ENCODE results near the gene CDHR2.

Gene CDHR2

DNA sequence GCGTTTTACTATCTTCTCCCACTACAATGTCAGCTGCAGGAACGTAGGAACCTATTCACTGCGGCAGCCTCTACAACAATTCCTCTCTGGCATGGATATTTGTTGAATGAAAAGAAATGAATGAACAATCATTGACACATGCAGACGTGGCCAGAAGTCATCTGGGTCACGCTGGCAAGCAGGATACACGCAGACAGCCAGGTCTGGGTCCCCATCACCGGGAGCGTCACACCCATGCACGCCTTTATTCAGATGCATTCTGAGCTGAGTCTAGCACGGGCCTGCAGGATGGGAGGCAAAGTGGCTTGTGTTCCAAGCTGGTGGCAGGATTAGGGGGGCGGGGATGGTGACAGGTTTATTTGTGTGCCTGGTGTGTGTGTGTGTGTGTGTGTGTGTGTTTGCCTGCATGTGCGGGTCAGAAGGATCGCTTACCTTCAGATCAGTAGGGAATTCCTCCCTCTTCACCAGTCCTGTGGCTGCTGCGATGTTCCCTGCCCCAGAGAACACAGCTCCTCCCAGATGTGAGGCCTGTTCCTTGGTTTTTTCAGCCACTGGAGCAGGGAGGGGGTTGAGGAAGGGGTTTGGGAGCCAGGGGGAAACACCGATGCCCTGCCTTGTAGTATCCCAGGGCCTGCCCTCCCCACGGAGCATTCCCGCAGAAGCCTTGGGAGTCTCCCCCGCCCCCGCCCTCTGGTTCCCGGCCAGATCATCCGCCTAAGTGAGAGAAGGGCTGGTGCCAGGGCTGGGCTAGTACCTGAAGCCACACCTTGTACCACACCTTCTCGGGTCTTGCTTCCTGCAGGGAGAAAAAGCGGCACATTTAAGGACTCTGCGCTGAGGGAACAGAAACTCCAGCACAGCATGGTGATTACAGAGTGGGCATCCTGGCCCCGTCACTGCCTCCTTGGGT, 77.1 kb downstream of the CDHR2 start:
- H3K4me3 ChIP-seq = no peak overlapping the region
- no peak overlapping the region for H3K27ac ChIP-seq
- H3K9ac ChIP-seq (ENCODE audit: insufficient read length) = no peak overlapping the region
- no peak for DNase-seq (ENCODE audit: low read depth, low spot score)
- H3K9me3 ChIP-seq (ENCODE audit: low read depth, low read length) = no peaks in the 10 kb centered on the region
- TF ChIP-seq FOXP2 (optimal IDR thresholded peaks at IDR 0.05; ENCODE audit: control extremely low read depth, extremely low read length, insufficient read depth) (no peak), EZH2 (IDR thresholded peaks at IDR 0.05) (no peak), POLR2AphosphoS5 (IDR thresholded peaks at IDR 0.05; ENCODE audit: borderline replicate concordance, low read depth, low read length) (no peak)
- no peaks in the 10 kb centered on the region for H3K36me3 ChIP-seq (ENCODE audit: insufficient read depth, low read length)

DNA sequence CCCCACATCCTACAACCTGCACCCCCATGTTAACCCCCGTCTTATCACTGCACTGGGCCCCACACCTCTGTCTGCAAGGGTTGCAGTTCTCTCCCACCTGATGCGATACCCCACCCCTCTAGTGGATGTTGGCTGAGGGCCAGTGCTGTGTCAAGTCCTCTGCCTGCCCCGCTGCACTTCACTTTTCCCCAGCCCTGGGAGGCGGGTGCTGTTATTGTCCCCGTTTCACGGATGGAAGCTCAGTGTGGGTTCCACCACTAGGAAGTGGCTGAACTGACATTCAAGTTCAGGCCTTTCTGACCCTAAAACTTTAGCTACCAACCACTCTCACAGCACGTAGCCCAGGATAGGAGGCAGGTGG, 77.7 kb downstream of the CDHR2 start:
- no peaks in the 10 kb centered on the region for H3K36me3 ChIP-seq (ENCODE audit: insufficient read depth, low read length)
- no peak overlapping the region for H3K4me3 ChIP-seq
- TF ChIP-seq FOXP2 (optimal IDR thresholded peaks at IDR 0.05; ENCODE audit: control extremely low read depth, extremely low read length, insufficient read depth) (no peak), EZH2 (IDR thresholded peaks at IDR 0.05) (no peak), POLR2AphosphoS5 (IDR thresholded peaks at IDR 0.05; ENCODE audit: borderline replicate concordance, low read depth, low read length) (no peak)

DNA sequence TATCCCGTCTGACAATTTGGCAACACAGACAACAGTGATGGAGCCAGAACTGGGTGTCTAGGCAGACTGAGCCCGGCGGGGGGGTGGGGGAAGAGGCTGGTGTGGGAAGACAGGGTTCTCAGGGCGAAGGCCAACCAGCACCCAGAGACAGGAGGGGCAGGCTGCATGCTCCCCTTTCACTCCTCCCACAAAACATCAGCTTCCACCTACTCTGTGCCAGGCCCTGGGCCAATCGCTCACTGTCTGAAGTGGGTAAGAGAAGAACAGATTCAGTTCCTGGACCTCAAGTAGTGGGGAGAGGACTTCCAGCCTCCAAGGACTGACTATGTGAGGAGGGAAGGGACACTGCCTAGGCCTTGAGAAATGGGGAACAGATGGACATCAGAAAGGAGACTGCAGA, 78.4 kb downstream of the CDHR2 start:
- no peak for DNase-seq (ENCODE audit: low read depth, low spot score)
- Histone ChIP-seq H3K4me3 (no peak overlapping the region), H3K9me3 (ENCODE audit: low read depth, low read length) (no peaks in the 10 kb centered on the region), H3K36me3 (ENCODE audit: insufficient read depth, low read length) (no peaks in the 10 kb centered on the region), H3K27ac (no peak overlapping the region), H3K9ac (ENCODE audit: insufficient read length) (no peak overlapping the region)
- TF ChIP-seq EZH2 (IDR thresholded peaks at IDR 0.05) = no peak

More for the DNA sequence above, 77.7 kb downstream of the CDHR2 start:
- Histone ChIP-seq H3K9ac (ENCODE audit: insufficient read length) (no peak overlapping the region), H3K9me3 (ENCODE audit: low read depth, low read length) (no peaks in the 10 kb centered on the region), H3K27ac (no peak overlapping the region)
- no peak for DNase-seq (ENCODE audit: low read depth, low spot score)

DNA sequence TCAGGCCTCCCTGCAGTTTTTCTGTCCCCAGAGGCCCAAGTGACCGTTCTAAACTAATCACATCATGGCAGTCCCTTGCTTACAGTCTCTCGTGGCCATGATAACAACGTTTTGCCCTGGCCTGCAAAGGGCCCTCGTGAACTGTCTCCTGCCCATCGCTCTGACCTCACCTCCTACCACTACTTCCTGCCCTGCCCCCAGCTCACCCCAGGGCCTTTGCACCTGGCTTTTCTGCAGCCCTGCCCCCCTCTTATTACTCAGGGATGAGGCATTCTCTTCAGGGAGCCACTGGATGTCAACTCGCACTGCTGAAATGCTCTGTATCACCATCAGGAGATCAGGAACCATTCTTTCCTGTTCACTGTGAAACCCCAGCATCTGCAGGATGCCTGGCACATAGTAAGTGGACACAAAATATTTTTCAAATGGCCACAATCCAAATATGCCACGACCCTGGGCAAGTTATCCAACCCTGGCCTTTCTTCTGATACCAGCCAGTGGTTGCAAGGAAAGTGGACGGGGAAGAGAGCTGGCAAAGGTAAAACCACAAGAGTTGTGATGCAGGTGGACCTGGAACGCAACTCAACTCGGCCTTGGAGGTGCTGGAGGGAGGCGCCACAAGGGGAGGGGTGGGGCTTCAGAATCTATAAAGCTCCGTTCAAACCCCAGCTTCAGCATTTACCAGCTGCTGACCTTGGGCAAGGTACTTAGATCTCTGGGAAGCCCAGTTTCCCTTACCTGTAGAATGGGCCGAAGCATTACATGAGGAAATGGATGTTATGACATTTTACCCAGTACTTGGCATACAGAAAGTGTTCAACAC, 79.5 kb downstream of the CDHR2 start:
- H3K4me3 ChIP-seq = no peak overlapping the region
- H3K9me3 ChIP-seq (ENCODE audit: low read depth, low read length) = no peaks in the 10 kb centered on the region
- no peak for DNase-seq (ENCODE audit: low read depth, low spot score)
- TF ChIP-seq FOXP2 (optimal IDR thresholded peaks at IDR 0.05; ENCODE audit: control extremely low read depth, extremely low read length, insufficient read depth) = no peak
- TF ChIP-seq EZH2 (IDR thresholded peaks at IDR 0.05) = no peak
- TF ChIP-seq POLR2AphosphoS5 (IDR thresholded peaks at IDR 0.05; ENCODE audit: borderline replicate concordance, low read depth, low read length) = no peak
- H3K9ac ChIP-seq (ENCODE audit: insufficient read length) = no peak overlapping the region
- no peak overlapping the region for H3K27ac ChIP-seq
- H3K36me3 ChIP-seq (ENCODE audit: insufficient read depth, low read length) = no peaks in the 10 kb centered on the region

DNA sequence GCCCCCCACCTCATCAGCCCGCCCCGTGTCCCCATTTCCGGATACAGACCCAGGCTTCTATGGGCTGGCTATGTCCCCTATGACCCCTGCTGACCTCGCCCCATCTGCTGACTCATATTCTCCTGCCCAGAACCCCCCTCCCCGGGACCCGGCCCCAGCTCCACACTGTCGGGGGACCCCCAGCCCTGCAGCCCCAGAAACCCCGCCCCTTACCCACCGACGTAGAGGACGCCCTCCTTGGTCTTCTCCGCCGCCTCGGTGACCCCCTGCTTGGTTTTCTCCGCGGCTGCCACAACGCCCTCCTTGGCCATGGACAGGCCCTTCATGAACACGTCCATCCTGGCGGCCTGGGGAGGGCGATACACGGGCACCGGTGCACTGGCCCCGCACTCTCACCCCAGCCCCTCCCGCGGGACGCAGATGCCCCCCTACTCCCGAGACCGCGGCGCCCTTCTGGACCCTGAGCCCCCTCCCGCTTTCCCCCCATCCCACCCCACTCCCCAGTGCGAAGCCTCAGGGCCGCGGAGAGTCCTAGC, 80.2 kb downstream of the CDHR2 start:
- no peaks in the 10 kb centered on the region for H3K9me3 ChIP-seq (ENCODE audit: low read depth, low read length)
- H3K4me3 ChIP-seq = no peak overlapping the region
- H3K9ac ChIP-seq (ENCODE audit: insufficient read length) = no peak overlapping the region
- no peak overlapping the region for H3K27ac ChIP-seq
- TF ChIP-seq FOXP2 (optimal IDR thresholded peaks at IDR 0.05; ENCODE audit: control extremely low read depth, extremely low read length, insufficient read depth) (no peak), EZH2 (IDR thresholded peaks at IDR 0.05) (no peak), POLR2AphosphoS5 (IDR thresholded peaks at IDR 0.05; ENCODE audit: borderline replicate concordance, low read depth, low read length) (no peak)
- no peaks in the 10 kb centered on the region for H3K36me3 ChIP-seq (ENCODE audit: insufficient read depth, low read length)
- no peak for DNase-seq (ENCODE audit: low read depth, low spot score)

DNA sequence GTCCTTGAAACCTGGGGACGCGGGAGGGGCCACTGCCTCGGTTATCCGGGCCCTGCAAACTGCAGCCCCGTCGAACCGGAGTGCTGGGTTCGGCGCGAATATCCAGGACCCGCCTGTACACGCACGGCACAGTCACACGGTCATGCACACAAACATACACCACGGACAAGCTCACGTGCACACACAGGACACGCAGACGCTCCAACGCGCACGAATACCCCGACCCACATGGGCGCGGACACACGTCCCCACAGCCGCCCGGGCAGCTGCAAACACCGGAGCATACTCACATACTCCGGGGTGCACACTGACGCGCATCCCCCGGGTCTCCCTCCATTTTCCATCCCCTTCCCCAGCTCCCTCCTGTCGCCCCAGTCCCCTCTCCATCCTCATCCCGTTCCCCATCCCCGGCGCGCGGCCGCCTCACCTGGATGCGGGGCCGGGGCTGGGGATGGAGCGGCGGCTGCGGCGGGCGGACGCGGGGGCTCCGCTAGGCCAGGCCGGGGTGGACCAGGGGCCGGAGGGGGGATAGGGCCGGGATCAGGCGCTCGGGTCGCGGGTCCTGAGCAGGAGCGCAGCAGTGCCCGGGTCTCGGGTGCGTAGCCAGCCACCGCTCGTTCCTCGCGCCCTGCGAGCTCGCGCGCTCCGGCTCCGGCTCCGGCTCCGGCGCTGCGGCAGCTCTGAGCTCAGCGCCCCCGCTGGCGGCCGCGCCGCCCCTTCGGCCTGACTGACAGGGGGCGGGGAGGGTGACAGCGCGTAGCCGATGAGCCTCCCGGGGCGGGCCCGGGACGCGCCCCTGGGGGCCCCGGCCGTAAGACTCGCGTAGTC, 80.9 kb downstream of the CDHR2 start, which contains the start of the genes EIF4E1B and SNCB:
EIF4E1B (plus strand) TSS at position 823 of the 828 bp plus-strand sequence. CDS start 12,113 bp downstream, outside the sequence.
SNCB (minus strand) TSS at position 682 of the 828 bp plus-strand sequence. CDS start 880 bp downstream, outside the sequence.
- Histone ChIP-seq H3K4me3 (peak within 1 kb of the TSS; percentile 62), H3K36me3 (ENCODE audit: insufficient read depth, low read length) (no peaks in the 10 kb centered on the region), H3K27ac (no peak within 1 kb of the TSS), H3K9ac (ENCODE audit: insufficient read length) (no peak within 1 kb of the TSS), H3K9me3 (ENCODE audit: low read depth, low read length) (no peaks in the 10 kb centered on the region)
- DNase-seq (ENCODE audit: low read depth, low spot score) = no peak
- no peak for TF ChIP-seq POLR2AphosphoS5 (IDR thresholded peaks at IDR 0.05; ENCODE audit: borderline replicate concordance, low read depth, low read length)
- TF ChIP-seq EZH2 (IDR thresholded peaks at IDR 0.05) = peak; percentile 53

DNA sequence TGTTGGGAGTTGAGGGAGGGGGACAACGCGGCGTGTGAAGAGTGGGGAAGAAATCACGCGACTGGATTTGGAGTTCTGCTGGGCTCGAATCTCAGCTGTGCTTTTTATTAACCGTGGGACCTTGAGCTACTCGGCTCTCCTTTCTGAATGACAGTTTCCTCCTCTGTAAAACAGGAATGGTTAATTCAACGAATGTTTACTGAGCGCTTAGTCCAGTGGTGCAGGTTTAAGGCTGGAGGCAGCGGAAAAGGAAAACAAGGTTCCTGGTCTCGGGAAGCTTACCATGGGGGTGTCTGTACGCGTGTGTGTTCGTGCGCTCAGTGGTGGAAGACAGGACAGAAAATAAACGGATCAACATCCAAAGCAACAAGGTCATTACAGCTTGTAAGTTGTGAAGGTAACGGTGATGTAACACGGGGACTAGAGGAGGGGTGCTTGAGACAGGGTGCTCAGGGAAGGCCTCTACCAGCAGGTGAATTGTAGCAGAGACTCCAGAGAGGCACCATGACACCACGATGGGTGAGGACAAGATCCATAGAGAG, 81.6 kb downstream of the CDHR2 start:
- Histone ChIP-seq H3K4me3 (peak overlapping the region; percentile 62), H3K9ac (ENCODE audit: insufficient read length) (no peak overlapping the region), H3K27ac (no peak overlapping the region), H3K36me3 (ENCODE audit: insufficient read depth, low read length) (no peaks in the 10 kb centered on the region), H3K9me3 (ENCODE audit: low read depth, low read length) (no peaks in the 10 kb centered on the region)
- no peak for DNase-seq (ENCODE audit: low read depth, low spot score)
- TF ChIP-seq POLR2AphosphoS5 (IDR thresholded peaks at IDR 0.05; ENCODE audit: borderline replicate concordance, low read depth, low read length) (no peak), FOXP2 (optimal IDR thresholded peaks at IDR 0.05; ENCODE audit: control extremely low read depth, extremely low read length, insufficient read depth) (no peak), EZH2 (IDR thresholded peaks at IDR 0.05) (no peak)
